Measurements from ENCODE around the gene TMOD1. TPM values are rescaled to one million over a fixed set of nuclear protein-coding genes. Genes with fewer than 3 reads are reported as not detected.
A peak's percentile ranks its signal among the peaks of the same experiment; 100 is the strongest.

TMOD1 gene
- total and polyA plus RNA-seq, 2 of the 8 experiments (the other 6 are each of a cell fraction or from before 2014, with no cell fraction given) = 0.17 to 0.88 TPM

GRCh38 chr9:97468658-97469448 lies 32.6 kb upstream of the TMOD1 start:
- Histone ChIP-seq H3K4ac (replicated peaks; ENCODE audit: insufficient read length, low read depth, low read length) (no peak overlapping the region), H4K20me1 (replicated peaks in 1 of 2; ENCODE audit: control insufficient read depth in 1 of 2, insufficient read depth in 2 of 2, low read length in 2 of 2) (no peaks in the 10 kb centered on the region), H3K9ac (replicated peaks in 1 of 4; ENCODE audit: extremely low read depth in 1 of 4, low read depth in 3 of 4, low read length in 3 of 4) (no peak overlapping the region), H2BK12ac (ENCODE audit: low read depth, low read length) (no peak overlapping the region), H3K9me3 (ENCODE audit: insufficient read depth in 2 of 2, low read depth in 1 of 2, low read length in 1 of 2) (no peaks in the 10 kb centered on the region), H3K4me2 (ENCODE audit: insufficient read depth in 1 of 2, low read depth in 2 of 2, low read length in 2 of 2) (no peak overlapping the region), H3K18ac (ENCODE audit: extremely low read depth, low read length) (no peak overlapping the region), H2BK20ac (ENCODE audit: low read length) (no peak overlapping the region), H4K5ac (ENCODE audit: insufficient read length, low read depth, low read length) (no peak overlapping the region), H3K56ac (replicated peaks; ENCODE audit: insufficient read length, low read depth, low read length) (no peak overlapping the region), H3K23ac (ENCODE audit: insufficient read length) (no peak overlapping the region), H2BK5ac (ENCODE audit: low read depth, low read length) (no peak overlapping the region), H3K23me2 (ENCODE audit: low read depth, low read length) (no peaks in the 10 kb centered on the region), H2AFZ (ENCODE audit: low read length) (no peak overlapping the region), H4K8ac (ENCODE audit: extremely low read depth, insufficient read depth, low read length) (no peak overlapping the region), H2AK5ac (ENCODE audit: low read depth, low read length) (no peak overlapping the region), H3K79me1 (ENCODE audit: low read depth, low read length) (no peaks in the 10 kb centered on the region), H3K79me2 (ENCODE audit: control insufficient read depth in 1 of 2, insufficient read depth in 2 of 2, low read length in 2 of 2) (no peaks in the 10 kb centered on the region), H3K4me3 (ENCODE audit: extremely low read depth in 1 of 4, insufficient read depth in 2 of 4, low read depth in 3 of 4, low read length in 4 of 4) (no peak overlapping the region), H3K36me3 (ENCODE audit: control insufficient read depth in 2 of 4, insufficient read depth in 4 of 4, low read length in 3 of 4) (no peaks in the 10 kb centered on the region), H3K14ac (ENCODE audit: insufficient read length) (no peak overlapping the region), H3K4me1 (replicated peaks in 1 of 4; ENCODE audit: control insufficient read depth in 3 of 4, insufficient read depth in 4 of 4, low read length in 3 of 4) (no peaks in the 10 kb centered on the region), H2BK15ac (ENCODE audit: low read length) (no peak overlapping the region), H2BK120ac (replicated peaks; ENCODE audit: low read depth, low read length) (no peak overlapping the region), H3K27me3 (replicated peaks in 1 of 4; ENCODE audit: control insufficient read depth in 3 of 4, extremely low read depth in 1 of 4, insufficient read depth in 3 of 4, low read length in 3 of 4) (no peaks in the 10 kb centered on the region), H3K27ac (ENCODE audit: low read depth, low read length) (no peak overlapping the region), H4K91ac (replicated peaks; ENCODE audit: insufficient read length, low read length) (no peak overlapping the region)
- 83% methylated on average over 4 of the region's 4 CpGs; no CpG with 5 or more reads in 1 of the 2 experiments for WGBS, 2 experiments (ENCODE audit: extremely low coverage in 1 of 2, insufficient coverage in 1 of 2, insufficient read length in 1 of 2, insufficient replicate concordance in 2 of 2, low coverage in 1 of 2, low lambda C conversion rate in 2 of 2, missing lambda C conversion rate in 1 of 2)
- TF ChIP-seq KDM1A (IDR thresholded peaks at IDR 0.05; ENCODE audit: borderline replicate concordance, low read length) (no peak), BCL11A (IDR thresholded peaks at IDR 0.05; ENCODE audit: low read depth in 2 of 2, low read length in 2 of 2) (no peak), RAD21 (IDR thresholded peaks at IDR 0.05 in 1 of 2, conservative IDR thresholded peaks at IDR 0.05 in 1 of 2; ENCODE audit: low read depth in 2 of 2, low read length in 2 of 2) (peak; percentile 100), GTF2F1 (IDR thresholded peaks at IDR 0.05; ENCODE audit: borderline replicate concordance, low read depth, low read length) (no peak), MAFK (IDR thresholded peaks at IDR 0.05; ENCODE audit: low read depth, low read length) (no peak), RNF2 (IDR thresholded peaks at IDR 0.05; ENCODE audit: borderline replicate concordance, low read depth, low read length, missing control alignments, poor library complexity, severe bottlenecking) (no peak), SIX5 (IDR thresholded peaks at IDR 0.05; ENCODE audit: low read depth, low read length) (no peak)
- TF ChIP-seq, protein P1, sequence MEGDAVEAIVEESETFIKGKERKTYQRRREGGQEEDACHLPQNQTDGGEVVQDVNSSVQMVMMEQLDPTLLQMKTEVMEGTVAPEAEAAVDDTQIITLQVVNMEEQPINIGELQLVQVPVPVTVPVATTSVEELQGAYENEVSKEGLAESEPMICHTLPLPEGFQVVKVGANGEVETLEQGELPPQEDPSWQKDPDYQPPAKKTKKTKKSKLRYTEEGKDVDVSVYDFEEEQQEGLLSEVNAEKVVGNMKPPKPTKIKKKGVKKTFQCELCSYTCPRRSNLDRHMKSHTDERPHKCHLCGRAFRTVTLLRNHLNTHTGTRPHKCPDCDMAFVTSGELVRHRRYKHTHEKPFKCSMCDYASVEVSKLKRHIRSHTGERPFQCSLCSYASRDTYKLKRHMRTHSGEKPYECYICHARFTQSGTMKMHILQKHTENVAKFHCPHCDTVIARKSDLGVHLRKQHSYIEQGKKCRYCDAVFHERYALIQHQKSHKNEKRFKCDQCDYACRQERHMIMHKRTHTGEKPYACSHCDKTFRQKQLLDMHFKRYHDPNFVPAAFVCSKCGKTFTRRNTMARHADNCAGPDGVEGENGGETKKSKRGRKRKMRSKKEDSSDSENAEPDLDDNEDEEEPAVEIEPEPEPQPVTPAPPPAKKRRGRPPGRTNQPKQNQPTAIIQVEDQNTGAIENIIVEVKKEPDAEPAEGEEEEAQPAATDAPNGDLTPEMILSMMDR (IDR thresholded peaks at IDR 0.05; ENCODE audit: control extremely low read depth in 1 of 3, insufficient read depth in 1 of 3, low read depth in 1 of 3, low read length in 3 of 3) = peak; percentile 90 to 96 (median 93)
- peak; percentile 84 for FAIRE-seq
- DNase-seq (ENCODE audit: low read depth in 1 of 2, low spot score in 2 of 2) = peak; percentile 46 to 79
- POLR2A ChIA-PET (ENCODE audit: partially characterized antibody) = interaction anchor here (0.8 to 2.0 kb wide), 4 partner anchors 13 to 144 kb away, joined by 3 to 9 read pairs (median 6); no protein-coding TSS in a partner anchor
- CTCF ChIA-PET (ENCODE audit: partially characterized antibody) = interaction anchor here (0.7 to 10.1 kb wide), 51 partner anchors 10 to 529 kb away, joined by 3 to 574 read pairs (median 6); partner anchors contain the start of gene TMOD1

Data from H1 (cell line).